Mucosa of descending colon (tissue), 3 donors: Measurements from ENCODE around the gene CTXN1. TPM values are rescaled to one million over a fixed set of nuclear protein-coding genes. Genes with fewer than 3 reads are reported as not detected.

Source experiments
- ATAC-seq: fragments of 200-7000 bp; cut with Tn5 transposase; one replicate; pipeline ENCODE4 v1.9.1; 2020; ENCODE audit warnings: mild to moderate bottlenecking, moderate library complexity
- DNase-seq, 3 donors: peaks; one replicate each; pipeline ENCODE4 v3.0.0-alpha.2; 2020
- H3K36me3 ChIP-seq: fragments of 200-600 bp; one replicate; pipeline ENCODE4 v1.8.0; 2021; ENCODE audit warnings: low read depth, mild to moderate bottlenecking
- H3K4me1 ChIP-seq: fragments of 200-600 bp; one replicate; pipeline ENCODE4 v1.8.0; 2021; ENCODE audit warnings: low read depth, mild to moderate bottlenecking
- H3K4me3 ChIP-seq: fragments of 200-600 bp; one replicate; pipeline ENCODE4 v1.8.0; 2021; ENCODE audit warnings: mild to moderate bottlenecking
- H3K9me3 ChIP-seq: fragments of 200-600 bp; one replicate; pipeline ENCODE4 v1.8.0; 2021; ENCODE audit warnings: mild to moderate bottlenecking
- CTCF ChIP-seq: fragments of 200-600 bp; IDR thresholded peaks from one replicate; pipeline ENCODE4 v1.8.0; 2022; ENCODE audit warnings: antibody characterized with exemption, mild to moderate bottlenecking
- intact Hi-C, 2 donors: fragments of 100-400 bp; cut with DNase I in 1 of 2; cut with micrococcal nuclease in 1 of 2; formaldehyde crosslinking; loops; one replicate each; pipeline versions ENCODE4 v1.11.0 to v1.11.1; 2022; cut with DNase I, micrococcal nuclease
- total RNA-seq, 3 donors: library from RNA; stranded (reverse); fragmentation: NEBNext Ultra II Directional in 2 of 3; extraction: Animal tissue kit (Norgen Biotek cat#: 25700) in 2 of 3; gene quantifications; one replicate each; pipeline versions ENCODE4 v1.2.1 to v1.2.4, GENCODE V29; 2021 to 2023
- donor health status: DM: no; HTN: no; CAD: no; lungs with moderate emphysema.
- donor health status: DM: no; HTN: no; CAD: no.
- donor health status: DM: no; HTN: yes; CAD: no.

CTXN1 gene
- total RNA-seq, 3 donors from 2014 or later, result 0.69 to 28.3 (median 1.9) TPM

GRCh38 chr19:7923295-7924191, 2.4 kb downstream of the CTXN1 start:
- peak in 2 of 3 donors; percentile 44 to 58 for DNase-seq
- TF ChIP-seq CTCF, result no peak
- Histone ChIP-seq H3K4me1 (peaks cover 32% of the 10 kb centered on the region), H3K9me3 (no peaks in the 10 kb centered on the region), H3K4me3 (no peak overlapping the region), H3K36me3 (no peaks in the 10 kb centered on the region)
- no peak for ATAC-seq
- intact Hi-C loops, result no loop called here

GRCh38 chr19:7922836-7923195, 3.1 kb downstream of the CTXN1 start:
- TF ChIP-seq CTCF, result no peak
- Histone ChIP-seq H3K9me3 (no peaks in the 10 kb centered on the region), H3K4me1 (peaks cover 37% of the 10 kb centered on the region), H3K4me3 (no peak overlapping the region), H3K36me3 (no peaks in the 10 kb centered on the region)
- ATAC-seq, result no peak
- peak in 2 of 3 donors; percentile 29 to 54 for DNase-seq
- intact Hi-C loops, result no loop called here

- DNase-seq, result peak in 2 of 3 donors; percentile 41 to 65
- H3K36me3 ChIP-seq, result no peaks in the 10 kb centered on the region
- TF ChIP-seq CTCF, result no peak
- H3K4me1 ChIP-seq, result peaks cover 43% of the 10 kb centered on the region
- no peak overlapping the region for H3K4me3 ChIP-seq
- no peak for ATAC-seq
- H3K9me3 ChIP-seq, result no peaks in the 10 kb centered on the region
- intact Hi-C loops, result no loop called here
These were observed 3.7 kb downstream of the CTXN1 start for GRCh38 chr19:7921967-7922835.

DNA sequence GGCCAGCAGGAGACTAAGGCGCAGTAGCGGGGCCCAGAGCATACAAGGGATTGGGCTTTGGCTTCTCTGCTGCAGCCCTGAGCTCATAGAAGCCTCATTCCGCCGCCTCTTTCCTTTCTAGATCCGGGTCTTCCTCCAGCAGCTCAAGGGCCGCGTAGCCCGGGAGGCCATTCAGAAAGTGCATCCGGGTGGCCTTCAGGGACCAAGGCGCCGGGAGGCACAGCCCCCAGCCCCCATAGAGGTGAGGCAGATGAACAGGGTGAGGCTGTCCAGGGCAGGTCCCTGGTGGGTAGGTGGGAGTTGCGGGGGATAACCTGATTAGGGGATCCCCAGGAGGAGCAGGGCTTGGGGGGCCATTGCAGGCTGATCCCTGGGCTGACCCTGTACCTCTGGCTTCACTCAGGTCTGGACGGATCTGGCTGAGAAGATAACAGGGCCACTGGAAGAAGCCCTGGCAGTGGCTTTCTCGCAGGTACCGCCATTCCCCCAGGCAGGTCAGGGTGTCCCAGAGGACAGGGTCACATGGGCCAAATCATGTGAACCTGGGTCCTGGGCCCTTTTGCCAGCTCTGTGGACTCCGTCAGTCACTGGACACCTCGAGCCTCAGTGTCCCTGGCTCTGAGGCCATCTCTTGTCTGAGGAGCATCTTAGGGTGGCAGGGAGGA, 4.5 kb downstream of the CTXN1 start:
- ATAC-seq, result no peak
- H3K36me3 ChIP-seq, result no peaks in the 10 kb centered on the region
- peaks cover 49% of the 10 kb centered on the region for H3K4me1 ChIP-seq
- H3K9me3 ChIP-seq, result no peaks in the 10 kb centered on the region
- intact Hi-C loops, result no loop called here
- DNase-seq, result peak in 1 of 3 donors; percentile 60
- no peak for TF ChIP-seq CTCF
- H3K4me3 ChIP-seq, result no peak overlapping the region

DNA sequence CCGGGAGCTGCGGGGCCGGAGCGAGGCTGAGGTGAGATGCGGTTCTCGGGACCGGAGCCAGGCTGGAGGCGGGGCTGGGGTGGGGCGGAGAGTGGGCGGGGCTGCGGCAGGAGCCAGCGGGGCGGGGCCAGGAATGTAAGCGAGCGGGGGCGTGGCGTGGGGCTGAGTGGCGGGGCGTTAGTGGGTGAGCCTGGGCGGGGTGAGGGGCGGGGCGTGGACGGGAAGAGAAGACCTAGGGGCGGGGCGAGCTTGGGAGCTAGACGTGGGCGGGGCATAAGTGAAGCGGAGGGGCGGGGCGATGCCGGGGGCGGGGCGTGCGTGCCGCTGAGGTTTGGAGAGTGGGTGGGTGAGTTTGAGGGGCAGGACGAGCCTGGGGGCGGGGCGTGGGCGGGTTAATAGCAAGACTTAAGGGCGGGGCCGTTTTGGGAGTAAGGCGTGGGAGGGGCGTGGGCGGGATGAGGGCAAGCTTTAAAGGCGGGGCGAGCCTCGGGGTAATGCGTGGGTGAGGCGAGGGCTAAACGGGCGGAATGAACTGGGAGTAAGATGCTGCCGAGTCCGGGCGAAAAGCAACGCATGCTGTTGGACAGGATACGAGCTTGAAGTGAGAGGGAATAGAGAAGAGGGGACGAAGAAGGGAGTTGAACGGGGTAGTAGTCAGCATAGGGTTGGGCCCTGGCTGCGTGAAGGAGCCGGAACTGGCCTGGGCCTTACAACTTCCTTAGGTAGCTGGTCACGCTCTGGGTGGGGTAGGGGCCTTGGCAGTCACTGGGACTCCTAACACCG, 5.2 kb downstream of the CTXN1 start:
- no peaks in the 10 kb centered on the region for H3K36me3 ChIP-seq
- ATAC-seq (peak; percentile 87), DNase-seq (peak; percentile 99 to 100 (median 100))
- peaks cover 52% of the 10 kb centered on the region for H3K4me1 ChIP-seq
- TF ChIP-seq CTCF, result no peak
- no peaks in the 10 kb centered on the region for H3K9me3 ChIP-seq
- intact Hi-C loops, result no loop called here
- H3K4me3 ChIP-seq, result peak overlapping the region; percentile 50
